ENCODE results near the gene BSN. TPM values are rescaled to one million over a fixed set of nuclear protein-coding genes. Genes with fewer than 3 reads are reported as not detected.

Gene BSN
- total RNA-seq, 4 donors from 2014 or later: under 0.01 to 0.32 (median 0.27) TPM; not detected in 1

DNA sequence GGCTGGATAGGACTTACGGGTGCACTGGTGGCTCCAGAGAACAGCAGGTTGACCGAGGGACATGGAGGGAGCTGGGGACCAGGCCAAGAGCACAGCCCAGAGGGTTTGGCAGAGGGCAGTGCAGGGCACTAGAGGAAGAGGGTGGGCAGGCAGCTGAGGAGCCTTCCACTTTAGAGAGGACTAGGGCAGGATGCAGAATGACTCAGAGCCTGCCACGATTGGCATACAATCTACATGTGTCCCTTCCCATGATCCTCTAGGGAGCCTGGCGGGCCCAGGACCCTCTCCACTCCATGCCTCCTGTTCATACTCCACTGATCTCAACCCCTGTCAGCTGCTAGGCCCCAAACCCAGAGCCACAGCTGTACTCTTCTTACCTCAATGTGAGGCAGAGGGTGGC, 105.5 kb downstream of the BSN start:
- in situ Hi-C loops (cut with MboI; ENCODE audit: low pct_ligation_motif_present in 1 of 4, low pct_unique_long_range_greater_than_20kb in 1 of 4, low sequenced_read_pairs in 3 of 4): loop anchor here in 1 of 4 donors (10.0 kb wide), 1 partner anchor 115 kb away; no protein-coding TSS in a partner anchor
- no peaks in the 10 kb centered on the region for H3K27me3 ChIP-seq
- H3K4me3 ChIP-seq: no peak overlapping the region
- H3K4me1 ChIP-seq: no peaks in the 10 kb centered on the region
- TF ChIP-seq POLR2AphosphoS5 (IDR thresholded peaks at IDR 0.05) (no peak), EP300 (IDR thresholded peaks at IDR 0.05; ENCODE audit: low read depth) (no peak), CTCF (IDR thresholded peaks at IDR 0.05) (no peak)
- H3K36me3 ChIP-seq: no peaks in the 10 kb centered on the region
- no peak overlapping the region for H3K27ac ChIP-seq
- no peaks in the 10 kb centered on the region for H3K9me3 ChIP-seq
- 70% methylated on average over 4 of the region's 4 CpGs; no CpG with 5 or more reads in 1 of the 2 donors for WGBS, 2 donors (ENCODE audit: low coverage in 1 of 2)
- no peak for DNase-seq
- intact Hi-C loops (cut with DNase I; ENCODE audit: low total_unique reads): no loop called here

DNA sequence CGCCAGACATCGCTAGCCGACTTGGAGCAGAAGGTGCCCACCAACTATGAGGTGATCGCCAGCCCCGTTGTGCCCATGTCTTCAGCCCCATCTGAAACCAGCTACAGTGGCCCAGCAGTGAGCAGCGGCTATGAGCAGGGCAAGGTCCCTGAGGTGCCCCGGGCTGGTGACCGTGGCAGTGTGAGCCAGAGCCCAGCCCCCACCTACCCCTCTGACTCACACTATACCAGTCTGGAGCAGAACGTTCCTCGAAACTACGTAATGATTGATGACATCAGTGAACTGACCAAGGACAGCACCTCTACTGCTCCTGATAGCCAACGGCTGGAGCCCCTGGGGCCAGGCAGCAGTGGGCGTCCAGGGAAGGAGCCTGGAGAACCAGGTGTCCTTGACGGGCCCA, 107.0 kb downstream of the BSN start:
- no peaks in the 10 kb centered on the region for H3K4me1 ChIP-seq
- intact Hi-C loops (cut with DNase I; ENCODE audit: low total_unique reads): no loop called here
- TF ChIP-seq CTCF (IDR thresholded peaks at IDR 0.05) (no peak), POLR2A (IDR thresholded peaks at IDR 0.05) (no peak), EP300 (IDR thresholded peaks at IDR 0.05; ENCODE audit: low read depth) (no peak), POLR2AphosphoS5 (IDR thresholded peaks at IDR 0.05) (no peak)
- no peak overlapping the region for H3K4me3 ChIP-seq
- H3K27me3 ChIP-seq: no peaks in the 10 kb centered on the region
- H3K9me3 ChIP-seq: no peaks in the 10 kb centered on the region
- WGBS, 2 donors (ENCODE audit: low coverage in 1 of 2): 94% methylated on average over 14 of the region's 14 CpGs; no CpG with 5 or more reads in 1 of the 2 donors
- H3K27ac ChIP-seq: no peak overlapping the region
- in situ Hi-C loops (cut with MboI; ENCODE audit: low pct_ligation_motif_present in 1 of 4, low pct_unique_long_range_greater_than_20kb in 1 of 4, low sequenced_read_pairs in 3 of 4): loop anchor here in 1 of 4 donors (10.0 kb wide), 1 partner anchor 116 kb away; no protein-coding TSS in a partner anchor
- DNase-seq: no peak
- no peaks in the 10 kb centered on the region for H3K36me3 ChIP-seq

DNA sequence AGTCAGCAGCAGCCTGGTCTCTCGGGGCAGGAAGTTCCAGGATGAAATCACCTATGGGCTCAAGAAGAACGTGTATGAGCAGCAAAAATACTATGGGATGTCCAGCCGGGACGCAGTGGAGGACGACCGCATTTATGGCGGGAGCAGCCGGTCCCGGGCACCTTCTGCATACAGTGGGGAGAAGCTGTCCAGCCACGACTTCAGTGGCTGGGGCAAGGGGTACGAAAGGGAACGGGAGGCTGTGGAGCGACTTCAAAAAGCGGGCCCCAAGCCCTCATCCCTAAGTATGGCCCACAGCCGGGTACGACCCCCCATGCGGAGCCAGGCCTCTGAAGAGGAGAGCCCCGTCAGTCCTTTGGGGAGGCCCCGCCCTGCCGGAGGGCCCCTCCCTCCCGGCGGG, 107.7 kb downstream of the BSN start:
- H3K4me3 ChIP-seq: no peak overlapping the region
- no peak for TF ChIP-seq POLR2AphosphoS5 (IDR thresholded peaks at IDR 0.05)
- TF ChIP-seq CTCF (IDR thresholded peaks at IDR 0.05): no peak
- no peak for TF ChIP-seq EP300 (IDR thresholded peaks at IDR 0.05; ENCODE audit: low read depth)
- TF ChIP-seq POLR2A (IDR thresholded peaks at IDR 0.05): no peak
- intact Hi-C loops (cut with DNase I; ENCODE audit: low total_unique reads) (no loop called here), in situ Hi-C loops (cut with MboI; ENCODE audit: low pct_ligation_motif_present in 1 of 4, low pct_unique_long_range_greater_than_20kb in 1 of 4, low sequenced_read_pairs in 3 of 4) (loop anchor here in 1 of 4 donors (10.0 kb wide), 1 partner anchor 117 kb away; no protein-coding TSS in a partner anchor)
- DNase-seq: no peak
- no peaks in the 10 kb centered on the region for H3K27me3 ChIP-seq
- no peaks in the 10 kb centered on the region for H3K4me1 ChIP-seq
- H3K36me3 ChIP-seq: no peaks in the 10 kb centered on the region
- H3K9me3 ChIP-seq: no peaks in the 10 kb centered on the region
- WGBS, 2 donors (ENCODE audit: low coverage in 1 of 2): 80 to 84% methylated on average over 1 to 22 of the region's 22 CpGs
- H3K27ac ChIP-seq: no peak overlapping the region

DNA sequence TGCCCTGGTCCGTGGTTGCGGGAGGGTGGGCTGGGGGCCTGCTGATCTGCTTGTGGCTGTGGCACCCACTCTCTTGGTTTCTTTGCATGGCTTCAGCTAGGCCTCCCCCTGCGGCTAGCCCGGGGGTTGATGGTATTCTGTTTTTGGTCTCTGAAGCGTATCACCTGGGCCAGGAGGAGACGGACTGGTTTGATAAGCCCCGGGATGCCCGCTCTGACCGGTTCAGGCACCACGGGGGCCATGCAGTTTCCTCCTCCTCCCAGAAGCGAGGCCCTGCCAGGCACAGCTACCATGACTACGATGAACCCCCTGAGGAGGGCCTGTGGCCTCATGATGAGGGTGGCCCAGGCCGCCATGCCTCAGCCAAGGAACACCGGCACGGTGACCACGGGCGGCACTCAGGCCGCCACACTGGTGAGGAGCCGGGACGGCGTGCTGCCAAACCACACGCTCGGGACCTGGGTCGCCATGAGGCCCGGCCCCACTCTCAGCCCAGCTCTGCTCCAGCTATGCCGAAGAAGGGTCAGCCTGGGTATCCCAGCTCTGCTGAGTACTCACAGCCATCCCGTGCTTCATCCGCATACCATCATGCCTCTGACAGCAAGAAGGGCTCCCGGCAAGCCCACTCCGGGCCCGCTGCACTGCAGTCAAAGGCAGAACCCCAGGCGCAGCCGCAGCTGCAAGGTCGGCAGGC, 108.6 kb downstream of the BSN start:
- Histone ChIP-seq H3K27ac (no peak overlapping the region), H3K27me3 (peaks cover 7% of the 10 kb centered on the region), H3K36me3 (no peaks in the 10 kb centered on the region), H3K4me3 (no peak overlapping the region), H3K9me3 (no peaks in the 10 kb centered on the region), H3K4me1 (no peaks in the 10 kb centered on the region)
- WGBS, 2 donors (ENCODE audit: low coverage in 1 of 2): 92% methylated on average over 22 of the region's 34 CpGs; no CpG with 5 or more reads in 1 of the 2 donors
- no peak for DNase-seq
- TF ChIP-seq POLR2A (IDR thresholded peaks at IDR 0.05) (no peak), CTCF (IDR thresholded peaks at IDR 0.05) (no peak), POLR2AphosphoS5 (IDR thresholded peaks at IDR 0.05) (no peak), EP300 (IDR thresholded peaks at IDR 0.05; ENCODE audit: low read depth) (no peak)
- intact Hi-C loops (cut with DNase I; ENCODE audit: low total_unique reads): no loop called here
- in situ Hi-C loops (cut with MboI; ENCODE audit: low pct_ligation_motif_present in 1 of 4, low pct_unique_long_range_greater_than_20kb in 1 of 4, low sequenced_read_pairs in 3 of 4): loop anchor here in 1 of 4 donors (10.0 kb wide), 1 partner anchor 118 kb away; no protein-coding TSS in a partner anchor
